IPS DF 6.9 (cell line): Measurements from ENCODE around the gene IGSF3.
"Not testable (repeated sequence)": the region's sequence is repeated elsewhere in the genome, so short reads cannot be mapped to it uniquely, and the experiment has no call there.

ENCODE experiments used
- DNase-seq: peaks from one replicate; pipeline ENCODE4 v3.0.0-alpha.2; 2013; ENCODE audit warnings: low read depth, low spot score
- H3K27ac ChIP-seq: one replicate; pipeline ENCODE4 v1.5.1; 2013; ENCODE audit warnings: low read length, control low read depth
- H3K27me3 ChIP-seq: 2 replicates; pipeline ENCODE4 v1.6.1; 2013; ENCODE audit warnings: mild to moderate bottlenecking, low read length; ENCODE audit not compliant: control insufficient read depth, insufficient read depth
- H3K36me3 ChIP-seq: 2 replicates; pipeline ENCODE4 v1.6.1; 2013; ENCODE audit warnings: low read length; ENCODE audit not compliant: control insufficient read depth, insufficient read depth
- H3K4me1 ChIP-seq: 2 replicates; pipeline ENCODE4 v1.6.1; 2013; ENCODE audit warnings: low read length; ENCODE audit not compliant: control insufficient read depth, insufficient read depth
- H3K4me3 ChIP-seq: 2 replicates; pipeline ENCODE4 v1.5.1; 2013; ENCODE audit warnings: mild to moderate bottlenecking, low read length
- H3K9me3 ChIP-seq: 2 replicates; pipeline ENCODE4 v1.6.1; 2013; ENCODE audit warnings: low read length, inconsistent platforms; ENCODE audit not compliant: control insufficient read depth, insufficient read depth
- WGBS: extraction: QIAGEN DNeasy Blood & Tissue Kit; methylation state at CpG from one replicate; pipeline ENCODE4 v1.1.7; 2013; ENCODE audit warnings: mixed read lengths, missing lambda C conversion rate; ENCODE audit not compliant: insufficient read length, insufficient coverage; 5-methylcytosine and 5-hydroxymethylcytosine counted together

IGSF3 gene

DNA sequence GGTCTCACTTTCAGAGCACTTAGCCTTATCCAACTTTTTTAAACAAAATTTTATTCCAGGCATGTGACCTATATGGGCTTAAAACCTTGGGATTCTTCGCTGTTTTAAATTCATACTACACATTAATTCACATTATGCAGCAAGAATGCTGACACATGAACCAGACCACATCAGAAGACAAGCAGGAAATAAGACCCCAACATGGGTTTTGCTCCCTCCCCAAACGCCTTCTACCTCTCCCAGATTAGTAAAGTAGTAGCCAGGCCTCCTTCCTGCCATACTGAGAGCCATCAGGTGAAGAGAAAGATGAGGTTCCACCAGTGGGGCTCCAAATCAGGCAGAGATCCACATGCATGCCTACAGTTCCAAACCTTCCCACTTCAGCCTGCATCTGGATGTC is 3.7 kb downstream of the IGSF3 start:
- no peak overlapping the region for H3K4me3 ChIP-seq
- no peaks in the 10 kb centered on the region for H3K27me3 ChIP-seq
- H3K36me3 ChIP-seq, result no peaks in the 10 kb centered on the region
- DNase-seq, result no peak
- H3K4me1 ChIP-seq, result no peaks in the 10 kb centered on the region
- no peaks in the 10 kb centered on the region for H3K9me3 ChIP-seq
- WGBS, result no CpG with 5 or more reads among the region's 2 CpGs
- H3K27ac ChIP-seq, result no peak overlapping the region

DNA sequence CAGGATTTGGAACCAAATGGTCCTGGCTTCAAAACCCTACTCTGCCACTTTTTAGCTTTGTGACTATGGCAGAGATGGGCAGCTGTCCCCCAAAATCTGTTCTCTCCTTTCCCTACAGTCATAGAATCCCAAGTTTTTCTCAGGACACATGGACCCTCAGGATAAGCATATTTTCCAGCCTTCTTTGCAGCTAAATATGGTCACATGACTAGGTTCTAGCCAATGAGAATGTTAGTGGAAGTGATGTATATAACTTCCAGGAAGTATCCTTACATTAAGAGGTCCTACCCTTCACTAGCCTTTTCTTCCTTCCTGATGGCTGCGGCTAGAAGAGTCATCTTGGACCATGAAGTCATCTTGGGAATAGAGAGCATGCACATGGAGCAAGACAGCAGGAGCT is 5.9 kb downstream of the IGSF3 start:
- H3K4me1 ChIP-seq, result no peaks in the 10 kb centered on the region
- no peak for DNase-seq
- WGBS, result no CpG with 5 or more reads among the region's 1 CpG
- H3K27me3 ChIP-seq, result no peaks in the 10 kb centered on the region
- H3K36me3 ChIP-seq, result no peaks in the 10 kb centered on the region
- no peaks in the 10 kb centered on the region for H3K9me3 ChIP-seq
- no peak overlapping the region for H3K27ac ChIP-seq
- no peak overlapping the region for H3K4me3 ChIP-seq

DNA sequence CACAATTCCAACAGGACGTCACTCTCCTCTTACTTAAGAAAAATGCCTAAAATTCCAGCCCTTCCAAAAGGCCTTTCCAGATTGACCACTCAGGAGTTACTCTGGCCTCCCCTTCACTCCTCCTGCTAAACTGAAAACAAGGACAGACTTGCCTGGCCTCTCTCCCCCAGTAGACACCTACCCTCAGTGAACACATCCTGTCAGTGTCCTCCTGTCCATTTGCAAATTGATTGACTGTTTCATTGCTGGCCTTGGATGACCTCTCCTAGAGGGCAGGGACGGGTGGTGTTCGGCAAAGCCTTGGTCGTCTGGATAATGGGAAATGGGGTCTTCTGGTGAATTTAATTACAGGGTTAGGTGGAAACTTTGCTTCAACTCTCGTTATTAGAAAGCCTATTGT is 8.9 kb downstream of the IGSF3 start:
- H3K36me3 ChIP-seq, H3K9me3 ChIP-seq, H3K4me3 ChIP-seq, H3K27ac ChIP-seq, H3K27me3 ChIP-seq, DNase-seq, H3K4me1 ChIP-seq: not testable (repeated sequence)
- WGBS, result no CpG with 5 or more reads among the region's 5 CpGs

- WGBS, result no CpG with 5 or more reads among the region's 6 CpGs
- H3K4me1 ChIP-seq, H3K36me3 ChIP-seq, H3K9me3 ChIP-seq, DNase-seq, H3K27me3 ChIP-seq, H3K27ac ChIP-seq, H3K4me3 ChIP-seq: not testable (repeated sequence)
Observed at GRCh38 chr1:116657836-116658235, 9.7 kb downstream of the IGSF3 start.

GRCh38 chr1:116654351-116654750 is 13.2 kb downstream of the IGSF3 start:
- H3K9me3 ChIP-seq, result no peaks in the 10 kb centered on the region

DNA sequence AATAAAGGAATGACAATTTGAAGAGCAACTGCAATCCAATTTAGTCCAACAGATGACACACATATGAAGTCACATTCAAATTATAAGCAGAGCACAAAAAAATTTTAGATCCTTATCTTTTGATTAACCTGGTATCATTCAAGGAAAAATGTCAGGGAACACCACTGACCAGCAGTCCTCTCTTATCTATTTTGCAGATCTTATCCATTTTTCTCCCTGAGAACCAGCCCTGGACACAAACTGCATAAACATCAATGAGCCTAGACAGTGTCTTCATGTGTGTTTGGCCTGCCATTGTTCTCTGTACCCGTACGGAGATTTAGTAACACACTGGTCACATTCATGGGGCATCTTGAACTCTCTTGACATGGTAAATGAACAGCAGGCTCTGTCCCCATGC is 14.9 kb downstream of the IGSF3 start:
- H3K36me3 ChIP-seq, H3K27ac ChIP-seq, H3K27me3 ChIP-seq, H3K4me1 ChIP-seq, H3K4me3 ChIP-seq, DNase-seq, H3K9me3 ChIP-seq: not testable (repeated sequence)
- no CpG with 5 or more reads among the region's 2 CpGs for WGBS

More at GRCh38 chr1:116654351-116654750, 13.2 kb downstream of the IGSF3 start:
- no peak for DNase-seq
- Histone ChIP-seq H3K27ac (no peak overlapping the region), H3K36me3 (no peaks in the 10 kb centered on the region), H3K4me1 (no peaks in the 10 kb centered on the region; the same call in 1 of the 2 replicates), H3K4me3 (no peak overlapping the region), H3K27me3 (no peaks in the 10 kb centered on the region)
- WGBS, result no CpG with 5 or more reads among the region's 4 CpGs

- H3K9me3 ChIP-seq, H3K4me3 ChIP-seq, H3K36me3 ChIP-seq, H3K4me1 ChIP-seq, DNase-seq, H3K27ac ChIP-seq, H3K27me3 ChIP-seq: not testable (repeated sequence)
- WGBS, result no CpG with 5 or more reads among the region's 3 CpGs
Observed at GRCh38 chr1:116650781-116651180, 16.8 kb downstream of the IGSF3 start.

DNA sequence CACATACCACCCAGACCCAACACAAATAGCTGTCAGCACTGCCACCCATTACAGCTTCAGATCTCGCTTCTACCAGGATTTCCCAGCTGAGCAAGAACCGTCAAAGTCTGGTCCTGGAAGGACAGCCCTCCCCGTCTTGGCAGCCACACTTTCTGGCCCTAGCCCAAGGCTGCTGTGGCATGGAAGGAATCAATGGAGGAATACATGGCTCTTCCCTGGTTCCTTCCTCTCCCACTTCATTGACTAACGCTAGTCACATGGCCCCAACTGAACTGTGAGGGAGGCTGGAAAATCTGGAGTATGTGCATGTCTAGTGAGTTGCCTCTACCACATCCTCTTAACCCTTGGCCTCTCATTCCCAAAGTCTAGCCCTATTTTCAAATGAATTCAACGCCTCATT is 18.5 kb downstream of the IGSF3 start:
- not testable (repeated sequence) for H3K36me3 ChIP-seq, H3K4me1 ChIP-seq, H3K27me3 ChIP-seq, H3K9me3 ChIP-seq, DNase-seq, H3K4me3 ChIP-seq, H3K27ac ChIP-seq
- WGBS, result no CpG with 5 or more reads among the region's 5 CpGs

GRCh38 chr1:116648325-116648724 is 19.2 kb downstream of the IGSF3 start:
- H3K27ac ChIP-seq, H3K27me3 ChIP-seq, H3K36me3 ChIP-seq, H3K4me3 ChIP-seq, H3K9me3 ChIP-seq, H3K4me1 ChIP-seq, DNase-seq: not testable (repeated sequence)
- no CpG with 5 or more reads among the region's 7 CpGs for WGBS

GRCh38 chr1:116647186-116647585 is 20.3 kb downstream of the IGSF3 start:
- H3K9me3 ChIP-seq, DNase-seq, H3K36me3 ChIP-seq, H3K27me3 ChIP-seq, H3K4me1 ChIP-seq, H3K4me3 ChIP-seq, H3K27ac ChIP-seq: not testable (repeated sequence)
- no CpG with 5 or more reads among the region's 8 CpGs for WGBS

GRCh38 chr1:116646673-116647170 is 20.8 kb downstream of the IGSF3 start:
- H3K4me1 ChIP-seq, DNase-seq, H3K27ac ChIP-seq, H3K4me3 ChIP-seq, H3K27me3 ChIP-seq, H3K36me3 ChIP-seq, H3K9me3 ChIP-seq: not testable (repeated sequence)
- WGBS, result no CpG with 5 or more reads among the region's 9 CpGs
